Naive thymus-derived CD4-positive, alpha-beta T cell (primary cell): Measurements from ENCODE around the gene CLNS1A. TPM values are rescaled to one million over a fixed set of nuclear protein-coding genes. Genes with fewer than 3 reads are reported as not detected.

Source experiments
- ATAC-seq: fragments of 150-1000 bp; cut with Tn5 transposase; 2 replicates; pipeline ENCODE4 v1.10.0; 2021; ENCODE audit warnings: mild to moderate bottlenecking, moderate library complexity
- CTCF ChIA-PET: fragments of 350-600 bp; sonication (Branson Sonifier 250); formaldehyde crosslinking; loops from one replicate; lab custom pipeline; 2021; ENCODE audit warnings: antibody characterized with exemption; lab: Charles Lee
- POLR2A ChIA-PET: fragments of 350-600 bp; sonication (Branson Sonifier 250); formaldehyde crosslinking; loops from one replicate; lab custom pipeline; 2021; ENCODE audit warnings: antibody characterized with exemption, inconsistent platforms; lab: Charles Lee
- DNase-seq, 9 donors: peaks; one replicate each; pipeline versions ENCODE4 v3.0.0 to v3.0.0-alpha.2; 2020 to 2022; ENCODE audit warnings: mixed read lengths in 1 of 9
- H3K27ac ChIP-seq: one replicate; pipeline ENCODE4 v1.7.0; 2013; ENCODE audit warnings: mild to moderate bottlenecking, low read depth, low read length, moderate library complexity
- H3K27me3 ChIP-seq, 2 donors: one replicate each; pipeline ENCODE4 v1.7.0; 2013; ENCODE audit warnings: low read length in 2 of 2, mild to moderate bottlenecking in 2 of 2, moderate library complexity in 2 of 2; ENCODE audit not compliant: control insufficient read depth in 2 of 2, insufficient read depth in 2 of 2
- H3K36me3 ChIP-seq, 3 experiments: 1 replicate in 2 of 3; 2 replicates in 1 of 3; pipeline ENCODE4 v1.7.0; 2013; ENCODE audit warnings: low read length in 3 of 3, mild to moderate bottlenecking in 3 of 3, moderate library complexity in 1 of 3; ENCODE audit not compliant: insufficient read depth in 3 of 3, control insufficient read depth in 2 of 3
- H3K4me1 ChIP-seq, 2 donors: one replicate each; pipeline ENCODE4 v1.7.0; 2013; ENCODE audit warnings: low read length in 2 of 2, mild to moderate bottlenecking in 2 of 2, moderate library complexity in 1 of 2; ENCODE audit not compliant: control insufficient read depth in 2 of 2, insufficient read depth in 2 of 2
- H3K4me3 ChIP-seq: 2 replicates; pipeline ENCODE4 v1.7.0; 2013; ENCODE audit warnings: mild to moderate bottlenecking, low read length
- H3K9me3 ChIP-seq, 3 experiments: 1 replicate in 2 of 3; 2 replicates in 1 of 3; pipeline ENCODE4 v1.7.0; 2013; ENCODE audit warnings: low read length in 3 of 3; ENCODE audit not compliant: control insufficient read depth in 2 of 3
- H3K27ac Mint-ChIP-seq, 9 donors: one replicate each; pipeline ENCODE4 v1.8.0; 2020 to 2022; ENCODE audit warnings: mixed read lengths in 9 of 9, mild to moderate bottlenecking in 8 of 9, moderate library complexity in 5 of 9, inconsistent platforms in 2 of 9
- H3K27me3 Mint-ChIP-seq, 5 donors: one replicate each; pipeline ENCODE4 v1.8.0; 2021 to 2022; ENCODE audit warnings: mixed read lengths in 5 of 5, mild to moderate bottlenecking in 1 of 5
- H3K36me3 Mint-ChIP-seq, 5 donors: one replicate each; pipeline ENCODE4 v1.8.0; 2020 to 2022; ENCODE audit warnings: mixed read lengths in 5 of 5, mild to moderate bottlenecking in 3 of 5, inconsistent platforms in 1 of 5
- H3K4me1 Mint-ChIP-seq, 7 donors: one replicate each; pipeline ENCODE4 v1.8.0; 2020 to 2022; ENCODE audit warnings: mixed read lengths in 7 of 7, mild to moderate bottlenecking in 3 of 7, inconsistent platforms in 1 of 7
- H3K4me3 Mint-ChIP-seq, 10 donors: one replicate each; pipeline ENCODE4 v1.8.0; 2020 to 2022; ENCODE audit warnings: mild to moderate bottlenecking in 10 of 10, mixed read lengths in 10 of 10, moderate library complexity in 6 of 10, inconsistent platforms in 2 of 10
- H3K9me3 Mint-ChIP-seq, 11 donors: one replicate each; pipeline ENCODE4 v1.8.0; 2020 to 2022; ENCODE audit warnings: mixed read lengths in 11 of 11, mild to moderate bottlenecking in 4 of 11, inconsistent platforms in 1 of 11, moderate library complexity in 1 of 11
- intact Hi-C, 2 donors: fragments of 100-400 bp; cut with micrococcal nuclease; formaldehyde crosslinking; loops; one replicate each; pipeline ENCODE4 v1.15.1; 2023
- polyA plus RNA-seq, 2 donors: library from polyadenylated mRNA; unstranded; fragments of 300-500 nt; fragmentation: Illumina TruSeq; gene quantifications; one replicate each; pipeline ENCODE4 v1.2.3, GENCODE V29; 2021
- total RNA-seq, 6 experiments: library from RNA in 5 of 6; stranded (reverse) in 5 of 6; gene quantifications; 1 replicate in 5 of 6; 2 replicates in 1 of 6; pipeline ENCODE4 v1.2.3 and lab custom pipeline; 2021 to 2026

The CLNS1A gene, protein sequence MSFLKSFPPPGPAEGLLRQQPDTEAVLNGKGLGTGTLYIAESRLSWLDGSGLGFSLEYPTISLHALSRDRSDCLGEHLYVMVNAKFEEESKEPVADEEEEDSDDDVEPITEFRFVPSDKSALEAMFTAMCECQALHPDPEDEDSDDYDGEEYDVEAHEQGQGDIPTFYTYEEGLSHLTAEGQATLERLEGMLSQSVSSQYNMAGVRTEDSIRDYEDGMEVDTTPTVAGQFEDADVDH
- total RNA-seq (100 to 1,000 TPM in 4 of 5 experiments, 10 to 100 TPM in 1; 82.2 to 149 (median 113) TPM), polyA plus RNA-seq (100 to 1,000 TPM; 139 to 145 TPM), total RNA-seq (lab: John Stamatoyannopoulos, UW) (82.0 reads per million, percentile 81 among the genes with 10 or more reads in this experiment)

- H3K27ac ChIP-seq = peak within 1 kb of the TSS; percentile 87
- peak within 1 kb of the TSS; percentile 91 to 97 (median 96) for H3K4me3 Mint-ChIP-seq
- peak within 1 kb of the TSS; percentile 77 for H3K4me3 ChIP-seq
- peak within 1 kb of the TSS; percentile 86 to 98 (median 95) for H3K27ac Mint-ChIP-seq
- ATAC-seq (peak; percentile 99), DNase-seq (peak; percentile 53 to 79 (median 75))
- no peaks in the 10 kb centered on the region for H3K9me3 ChIP-seq
- H3K27me3 Mint-ChIP-seq = no peaks in the 10 kb centered on the region
- ChIA-PET POLR2A (interaction anchor here (0.7 to 1.6 kb wide), 4 partner anchors 14 to 766 kb away, joined by 3 read pairs; partner anchors contain the start of gene INTS4), CTCF (no interaction called here)
- peaks cover 0 to 11% (median 3%) of the 10 kb centered on the region in 11 donors for H3K9me3 Mint-ChIP-seq
- H3K27me3 ChIP-seq = no peaks in the 10 kb centered on the region
- H3K4me1 ChIP-seq = peaks cover 7 to 19% of the 10 kb centered on the region in 2 donors
- intact Hi-C loops = loop anchor here (1.0 to 5.0 kb wide), 9 partner anchors 15 to 1820 kb away; partner anchors contain the start of genes INTS4 (in 2 of the 2), RSF1 (in 2 of the 2), ALG8 (in 1 of the 2) and KCTD21 (in 1 of the 2)
- H3K36me3 Mint-ChIP-seq = peaks cover 4 to 21% (median 9%) of the 10 kb centered on the region in 5 donors
- H3K36me3 ChIP-seq = peaks cover 0 to 8% (median 3%) of the 10 kb centered on the region in 3 experiments
- peaks cover 34 to 49% (median 44%) of the 10 kb centered on the region in 7 donors for H3K4me1 Mint-ChIP-seq
Measured at GRCh38 chr11:77637345-77638165, at the start of gene CLNS1A. Gene CLNS1A, minus strand, starts transcription at chr11:77637794. Its CDS starts 80 bp downstream, at chr11:77637714.

DNA sequence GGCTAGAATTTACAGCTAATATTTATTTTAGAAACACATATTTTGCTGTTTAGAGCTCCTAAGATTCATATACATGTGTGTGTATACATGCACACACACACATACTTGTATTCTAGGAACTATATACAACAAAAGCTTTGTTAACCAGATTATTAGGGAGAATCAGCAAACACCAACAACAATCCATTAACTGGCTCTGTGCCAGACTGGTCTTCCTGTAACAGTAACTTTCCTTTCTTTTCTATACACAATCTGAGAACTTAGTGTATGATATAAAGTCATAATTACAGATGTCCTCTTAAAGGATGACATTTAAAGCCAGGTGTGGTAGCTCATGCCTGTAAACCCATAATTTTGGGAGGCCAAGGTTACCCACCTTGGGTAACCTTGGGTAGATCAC is 49.5 kb upstream of the CLNS1A start:
- intact Hi-C loops = loop anchor here in 1 of 2 donors (5.0 kb wide), 1 partner anchor 130 kb away; no protein-coding TSS in a partner anchor
- Mint-ChIP-seq H3K27me3 (no peaks in the 10 kb centered on the region), H3K9me3 (no peaks in the 10 kb centered on the region), H3K27ac (peak overlapping the region in 2 of 9 donors; percentile 47 to 57), H3K4me1 (peaks cover 0 to 3% (median 0%) of the 10 kb centered on the region in 7 donors), H3K4me3 (no peak overlapping the region), H3K36me3 (peaks cover 10 to 56% (median 27%) of the 10 kb centered on the region in 5 donors)
- ChIA-PET CTCF (interaction anchor here (0.6 to 0.7 kb wide), 2 partner anchors 9 to 10 kb away, joined by 3 read pairs; no protein-coding TSS in a partner anchor), POLR2A (interaction anchor here (0.7 kb wide), 1 partner anchor 14 kb away, joined by 3 read pairs; no protein-coding TSS in a partner anchor)
- Histone ChIP-seq H3K36me3 (peaks cover 6 to 68% (median 14%) of the 10 kb centered on the region in 3 experiments), H3K27ac (no peak overlapping the region), H3K4me1 (no peaks in the 10 kb centered on the region), H3K27me3 (no peaks in the 10 kb centered on the region), H3K9me3 (no peaks in the 10 kb centered on the region), H3K4me3 (no peak overlapping the region)
- no peak for DNase-seq
- no peak for ATAC-seq

DNA sequence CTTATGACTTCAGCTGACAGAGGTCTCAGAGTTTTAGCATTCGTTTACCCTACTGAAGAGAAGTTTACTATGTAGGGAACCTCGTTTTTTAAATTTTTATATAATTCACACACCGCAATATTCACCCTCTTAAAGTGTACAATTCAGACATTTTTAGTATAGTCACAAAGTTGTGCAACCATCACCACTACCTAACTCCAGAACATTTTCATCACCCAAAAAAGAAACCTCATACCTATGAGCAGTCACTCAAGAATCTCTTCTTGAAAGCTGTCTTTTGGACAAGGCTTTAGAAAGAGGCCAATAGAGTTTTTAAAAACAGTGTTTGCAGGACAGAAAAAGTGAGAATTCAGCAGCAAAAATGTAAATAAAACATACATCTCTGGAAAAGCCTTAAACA is 39.5 kb upstream of the CLNS1A start:
- intact Hi-C loops = no loop called here
- Histone ChIP-seq H3K27ac (no peak overlapping the region), H3K9me3 (no peaks in the 10 kb centered on the region), H3K4me1 (no peaks in the 10 kb centered on the region), H3K36me3 (peaks cover 16 to 79% (median 23%) of the 10 kb centered on the region in 3 experiments), H3K27me3 (no peaks in the 10 kb centered on the region), H3K4me3 (no peak overlapping the region)
- no peaks in the 10 kb centered on the region for H3K4me1 Mint-ChIP-seq
- ATAC-seq (no peak), DNase-seq (no peak)
- no peak overlapping the region for H3K4me3 Mint-ChIP-seq
- H3K9me3 Mint-ChIP-seq = no peaks in the 10 kb centered on the region
- peaks cover 18 to 58% (median 41%) of the 10 kb centered on the region in 5 donors for H3K36me3 Mint-ChIP-seq
- POLR2A ChIA-PET = no interaction called here
- no peaks in the 10 kb centered on the region for H3K27me3 Mint-ChIP-seq
- CTCF ChIA-PET = interaction anchor here (0.6 kb wide), 2 partner anchors 10 to 377 kb away, joined by 3 read pairs; no protein-coding TSS in a partner anchor
- H3K27ac Mint-ChIP-seq = peak overlapping the region in 1 of 9 donors; percentile 39

DNA sequence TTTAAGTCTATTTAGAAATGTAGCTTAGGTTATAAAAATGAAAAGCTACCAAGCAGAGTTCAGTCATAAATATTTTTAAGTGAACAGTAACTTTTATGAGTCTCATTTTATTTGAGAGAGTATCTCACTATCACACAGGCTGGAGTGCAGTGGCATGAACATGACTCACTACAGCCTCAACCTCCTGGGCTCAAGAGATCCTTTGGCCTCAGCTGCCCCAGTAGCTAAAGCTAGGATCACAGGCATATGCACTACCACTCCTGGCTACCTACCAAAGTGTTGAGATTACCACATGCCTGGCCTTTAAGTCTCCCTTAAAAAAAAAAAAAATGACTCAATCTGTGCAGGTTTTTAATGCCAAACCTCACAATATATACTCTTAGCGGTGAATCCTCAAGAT is 34.7 kb upstream of the CLNS1A start:
- Histone ChIP-seq H3K27me3 (no peaks in the 10 kb centered on the region), H3K4me3 (no peak overlapping the region), H3K36me3 (peaks cover 31 to 88% (median 37%) of the 10 kb centered on the region in 3 experiments), H3K9me3 (no peaks in the 10 kb centered on the region), H3K4me1 (no peaks in the 10 kb centered on the region), H3K27ac (no peak overlapping the region)
- no peaks in the 10 kb centered on the region for H3K27me3 Mint-ChIP-seq
- CTCF ChIA-PET = no interaction called here
- ATAC-seq (no peak), DNase-seq (no peak)
- POLR2A ChIA-PET = interaction anchor here (1.0 kb wide), 1 partner anchor 15 kb away, joined by 3 read pairs; no protein-coding TSS in a partner anchor
- peaks cover 0 to 3% (median 0%) of the 10 kb centered on the region in 7 donors for H3K4me1 Mint-ChIP-seq
- H3K36me3 Mint-ChIP-seq = peaks cover 29 to 77% (median 55%) of the 10 kb centered on the region in 5 donors
- H3K27ac Mint-ChIP-seq = peak overlapping the region in 1 of 9 donors; percentile 10
- intact Hi-C loops = no loop called here
- no peaks in the 10 kb centered on the region for H3K9me3 Mint-ChIP-seq
- no peak overlapping the region for H3K4me3 Mint-ChIP-seq

DNA sequence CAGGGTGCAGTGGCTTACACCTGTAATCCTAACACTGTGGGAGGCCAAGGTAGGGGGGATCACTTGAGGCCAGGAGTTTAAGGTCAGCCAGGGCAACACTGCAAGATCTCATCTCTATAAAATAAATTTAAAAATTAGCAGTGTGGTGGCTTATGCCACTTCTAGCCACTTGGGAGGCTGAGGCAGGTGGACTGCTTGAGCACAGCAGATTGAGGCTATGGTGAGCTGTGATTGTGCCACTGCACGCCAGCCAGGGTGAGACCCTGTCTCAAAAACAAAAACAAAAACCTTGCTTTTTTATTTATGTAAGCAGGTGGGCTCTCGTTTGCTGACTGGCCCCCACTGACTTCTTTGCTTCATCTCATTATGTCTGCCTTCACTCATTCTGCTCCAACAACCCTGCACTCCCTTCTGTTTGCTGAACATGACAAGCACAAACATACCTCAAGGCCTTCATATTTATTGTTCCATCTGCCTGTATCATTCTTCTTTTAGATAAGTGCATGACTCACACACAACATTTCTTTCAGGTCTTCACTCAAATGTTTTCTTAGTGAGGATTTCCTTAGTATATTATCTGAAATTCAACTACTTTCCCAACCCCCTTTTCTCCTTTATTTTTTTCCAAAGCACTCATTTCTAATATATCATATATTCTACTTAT is 32.4 kb upstream of the CLNS1A start:
- Histone ChIP-seq H3K27ac (no peak overlapping the region), H3K4me3 (no peak overlapping the region), H3K36me3 (peaks cover 28 to 73% (median 34%) of the 10 kb centered on the region in 3 experiments), H3K4me1 (no peaks in the 10 kb centered on the region), H3K9me3 (no peaks in the 10 kb centered on the region), H3K27me3 (no peaks in the 10 kb centered on the region)
- Mint-ChIP-seq H3K4me1 (peaks cover 0 to 8% (median 0%) of the 10 kb centered on the region in 7 donors), H3K27me3 (no peaks in the 10 kb centered on the region), H3K27ac (peak overlapping the region in 3 of 9 donors; percentile 15 to 37 (median 32)), H3K36me3 (peaks cover 16 to 63% (median 42%) of the 10 kb centered on the region in 5 donors), H3K4me3 (no peak overlapping the region), H3K9me3 (no peaks in the 10 kb centered on the region)
- ChIA-PET POLR2A (no interaction called here), CTCF (no interaction called here)
- intact Hi-C loops = no loop called here
- no peak for ATAC-seq
- no peak for DNase-seq

DNA sequence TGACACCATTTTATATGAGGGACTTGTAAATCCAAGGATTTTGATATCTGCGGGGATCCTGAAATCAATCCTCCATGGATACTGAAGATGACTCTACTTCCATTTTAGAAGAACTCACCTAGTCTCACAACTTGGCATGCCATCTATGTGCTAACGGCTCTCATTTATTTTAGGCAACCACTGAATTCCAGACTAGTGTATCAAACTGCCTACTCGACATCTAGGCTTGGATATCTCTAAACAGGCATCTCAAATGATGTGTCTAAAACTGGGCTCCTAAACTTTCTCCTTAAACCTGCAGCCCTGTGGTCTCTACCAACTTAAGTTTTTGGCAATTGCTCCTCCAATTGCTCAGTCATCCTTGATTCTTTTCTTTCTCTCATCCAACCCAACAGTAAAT is 31.2 kb upstream of the CLNS1A start:
- Mint-ChIP-seq H3K36me3 (peaks cover 16 to 57% (median 40%) of the 10 kb centered on the region in 5 donors), H3K9me3 (no peaks in the 10 kb centered on the region), H3K4me1 (peaks cover 0 to 8% (median 0%) of the 10 kb centered on the region in 7 donors), H3K27me3 (no peaks in the 10 kb centered on the region), H3K27ac (peak overlapping the region in 2 of 9 donors; percentile 33 to 48), H3K4me3 (no peak overlapping the region)
- Histone ChIP-seq H3K4me1 (no peaks in the 10 kb centered on the region), H3K9me3 (no peaks in the 10 kb centered on the region), H3K27ac (no peak overlapping the region), H3K27me3 (no peaks in the 10 kb centered on the region), H3K4me3 (no peak overlapping the region), H3K36me3 (peaks cover 27 to 61% (median 28%) of the 10 kb centered on the region in 3 experiments)
- ATAC-seq (no peak), DNase-seq (no peak)
- intact Hi-C loops = no loop called here
- ChIA-PET POLR2A (no interaction called here), CTCF (no interaction called here)
